GM13976 (cell line): Measurements from ENCODE around the gene PLPP3.

Source experiments
- DNase-seq: peaks from one replicate; pipeline ENCODE4 v3.0.0; 2012; ENCODE audit warnings: low spot score
- in situ Hi-C: fragments of 300-500 bp; cut with MboI; formaldehyde crosslinking; loops from one replicate; pipeline ENCODE4 v1.12.0; 2022; ENCODE audit warnings: low sequenced_read_pairs, mixed read lengths, inconsistent platforms; ENCODE audit not compliant: unreplicated experiment
- TF ChIP-seq, protein P1 (sequence below): IDR thresholded peaks from 2 replicates; pipeline ENCODE4 v1.5.1; 2012; ENCODE audit warnings: borderline replicate concordance, mild to moderate bottlenecking; ENCODE audit not compliant: insufficient read depth; ENCODE audit errors: extremely low read depth, missing control alignments, control extremely low read depth

Gene PLPP3

DNA sequence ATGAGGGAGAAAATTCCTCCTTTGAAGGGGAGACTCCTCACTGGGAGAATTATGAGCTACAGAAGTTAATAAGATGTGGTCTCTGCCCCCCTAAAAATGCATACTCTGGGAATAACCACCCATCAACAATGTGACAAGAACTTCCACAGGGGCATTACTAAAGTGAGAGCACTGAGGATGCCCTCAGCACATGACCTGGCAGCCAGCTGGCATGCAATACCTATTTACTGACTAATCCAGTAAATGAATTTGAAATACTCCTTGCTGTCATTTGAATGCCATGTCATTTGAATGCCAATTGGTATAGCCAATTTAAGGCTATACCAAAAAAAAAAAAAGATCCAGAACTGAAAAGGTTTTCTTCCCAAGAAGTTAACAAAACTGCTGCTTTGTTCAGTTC is 30.8 kb downstream of the PLPP3 start:
- TF ChIP-seq, protein P1, sequence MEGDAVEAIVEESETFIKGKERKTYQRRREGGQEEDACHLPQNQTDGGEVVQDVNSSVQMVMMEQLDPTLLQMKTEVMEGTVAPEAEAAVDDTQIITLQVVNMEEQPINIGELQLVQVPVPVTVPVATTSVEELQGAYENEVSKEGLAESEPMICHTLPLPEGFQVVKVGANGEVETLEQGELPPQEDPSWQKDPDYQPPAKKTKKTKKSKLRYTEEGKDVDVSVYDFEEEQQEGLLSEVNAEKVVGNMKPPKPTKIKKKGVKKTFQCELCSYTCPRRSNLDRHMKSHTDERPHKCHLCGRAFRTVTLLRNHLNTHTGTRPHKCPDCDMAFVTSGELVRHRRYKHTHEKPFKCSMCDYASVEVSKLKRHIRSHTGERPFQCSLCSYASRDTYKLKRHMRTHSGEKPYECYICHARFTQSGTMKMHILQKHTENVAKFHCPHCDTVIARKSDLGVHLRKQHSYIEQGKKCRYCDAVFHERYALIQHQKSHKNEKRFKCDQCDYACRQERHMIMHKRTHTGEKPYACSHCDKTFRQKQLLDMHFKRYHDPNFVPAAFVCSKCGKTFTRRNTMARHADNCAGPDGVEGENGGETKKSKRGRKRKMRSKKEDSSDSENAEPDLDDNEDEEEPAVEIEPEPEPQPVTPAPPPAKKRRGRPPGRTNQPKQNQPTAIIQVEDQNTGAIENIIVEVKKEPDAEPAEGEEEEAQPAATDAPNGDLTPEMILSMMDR = no peak
- no peak for DNase-seq
- in situ Hi-C loops = no loop called here

DNA sequence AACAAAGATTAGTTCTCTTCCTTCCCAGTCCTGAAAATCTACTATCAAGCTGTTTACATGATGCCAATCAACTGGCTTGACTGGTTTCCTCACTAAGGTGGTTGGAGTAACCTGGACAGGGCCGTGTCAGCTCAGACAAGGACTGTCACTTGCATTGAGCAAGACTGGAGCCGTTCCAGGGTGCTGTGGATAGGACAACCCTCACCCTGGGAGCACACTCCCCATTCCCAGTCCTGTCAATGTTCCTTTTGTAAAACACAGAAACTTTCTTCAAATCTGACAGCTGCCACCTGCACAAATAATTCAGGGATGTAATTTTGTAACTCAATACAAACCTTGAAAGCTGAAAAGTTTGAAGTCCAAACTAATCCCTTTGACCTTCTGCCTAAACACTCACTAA is 31.4 kb downstream of the PLPP3 start:
- TF ChIP-seq, protein P1 = no peak
- in situ Hi-C loops = no loop called here
- DNase-seq = no peak

DNA sequence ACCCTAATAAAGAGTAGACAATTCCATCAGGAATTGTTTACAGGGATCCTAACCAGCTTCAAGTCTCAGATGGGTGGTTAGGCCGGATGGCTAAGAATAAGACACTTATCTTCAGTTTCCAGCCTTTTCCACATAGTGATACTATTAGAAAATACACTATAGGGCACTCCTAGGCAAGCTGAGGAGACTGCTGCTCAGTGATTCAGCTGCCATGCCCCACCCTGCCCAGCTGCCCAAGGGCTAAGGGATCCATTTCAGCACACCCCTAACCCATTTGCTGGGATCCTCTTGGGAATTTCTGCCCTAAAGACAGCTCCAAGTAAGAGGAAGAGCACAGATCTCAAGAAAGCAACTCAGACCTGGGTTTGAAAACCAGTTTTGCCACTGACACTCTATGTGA is 31.9 kb downstream of the PLPP3 start:
- TF ChIP-seq, protein P1 = no peak
- in situ Hi-C loops = no loop called here
- DNase-seq = no peak

DNA sequence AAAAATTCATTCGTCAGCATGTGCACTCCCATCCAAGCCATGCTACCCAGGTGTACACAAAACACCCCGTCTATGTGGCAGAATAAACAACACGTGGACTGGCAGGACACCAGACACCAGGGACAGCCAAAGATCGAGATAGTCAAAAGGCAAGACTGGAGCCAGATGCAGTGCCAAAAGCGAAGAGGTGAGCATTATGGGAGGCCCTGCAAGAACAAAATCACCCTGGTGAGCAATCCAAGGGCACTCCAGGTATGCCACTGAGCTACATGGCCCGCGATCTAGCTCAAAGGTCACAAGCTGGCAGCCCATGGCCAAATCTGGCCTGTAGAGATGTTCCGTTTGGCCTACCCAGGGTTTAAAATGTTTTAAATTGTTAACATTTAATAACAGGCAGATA is 33.7 kb downstream of the PLPP3 start:
- no peak for DNase-seq
- in situ Hi-C loops = no loop called here
- TF ChIP-seq, protein P1 = no peak

DNA sequence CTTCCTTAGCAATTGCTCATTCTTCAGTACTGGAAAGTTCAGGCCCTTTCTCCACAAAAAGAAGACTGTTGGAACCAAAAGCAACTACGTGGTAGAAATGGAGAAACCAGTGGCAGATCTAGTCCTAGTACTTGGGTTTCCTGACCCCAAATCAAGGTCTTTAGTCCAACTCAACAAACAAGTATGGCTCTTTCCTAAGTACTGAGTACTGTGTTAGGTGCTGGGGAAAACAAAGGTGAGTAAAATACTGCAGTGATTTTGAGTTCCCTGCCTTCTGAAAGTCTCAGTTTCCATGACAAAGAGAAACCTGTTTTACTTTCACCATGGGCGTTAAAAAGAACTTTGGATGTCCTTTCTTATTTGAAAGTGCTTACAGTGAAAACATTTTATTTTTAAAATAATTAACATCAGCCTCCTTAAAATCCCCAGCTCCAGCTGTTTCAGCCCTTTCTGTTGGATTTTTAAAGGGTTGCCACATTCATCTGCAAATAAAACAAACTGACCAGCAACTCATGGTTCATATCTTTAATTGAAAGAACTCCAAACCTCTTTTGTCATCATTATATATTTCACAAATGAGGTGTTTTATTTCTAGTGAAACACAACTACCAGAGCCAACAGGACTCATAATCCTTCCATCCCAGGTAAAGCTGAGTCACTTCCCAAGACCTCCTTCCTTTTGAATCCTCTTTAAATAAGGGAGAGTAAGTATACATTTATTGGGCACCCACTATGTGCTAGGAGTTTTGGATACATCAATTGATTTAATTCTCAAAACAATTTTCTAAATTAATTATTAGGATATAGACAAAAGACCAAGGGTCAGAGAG is 35.4 kb downstream of the PLPP3 start:
- in situ Hi-C loops = no loop called here
- DNase-seq = no peak
- TF ChIP-seq, protein P1 = no peak

DNA sequence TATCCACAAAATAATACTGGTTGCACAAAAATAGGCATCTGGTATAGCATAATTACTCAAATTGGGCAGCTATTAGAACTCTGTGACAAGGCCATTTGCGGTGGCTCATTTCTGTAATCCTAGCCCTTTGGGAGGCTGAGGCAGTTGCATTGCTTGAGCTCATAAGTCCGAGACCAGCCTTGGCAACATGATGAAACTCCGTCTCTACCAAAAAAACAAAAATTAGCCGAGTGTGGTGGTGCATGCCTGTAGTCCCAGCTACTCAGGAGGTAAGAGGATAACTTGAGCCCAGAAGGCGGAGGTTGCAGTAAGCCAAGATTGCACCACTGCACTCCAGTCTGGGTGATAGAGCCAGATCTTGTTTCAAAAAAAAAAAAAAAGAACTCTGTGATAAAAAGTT is 36.7 kb downstream of the PLPP3 start:
- in situ Hi-C loops = no loop called here
- no peak for DNase-seq
- TF ChIP-seq, protein P1 = no peak

DNA sequence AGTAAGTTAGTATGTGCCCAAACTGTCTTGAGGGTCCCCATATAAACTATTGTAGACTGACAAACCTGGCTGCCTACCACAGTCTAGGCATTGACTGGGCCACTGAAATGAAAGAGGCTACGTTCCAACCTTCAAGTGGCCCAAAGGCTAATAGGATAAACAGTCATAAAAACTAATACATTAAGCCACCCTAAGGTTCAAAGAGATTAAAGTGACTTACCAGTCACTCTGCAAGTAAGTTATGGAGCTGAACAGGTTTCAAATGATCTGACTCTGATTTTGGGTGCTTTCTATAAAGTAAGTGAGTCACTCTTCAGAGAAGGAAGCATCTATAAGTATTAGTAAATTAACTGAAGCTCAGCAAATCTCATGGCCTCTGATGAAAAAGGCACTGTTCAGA is 38.0 kb downstream of the PLPP3 start:
- no peak for DNase-seq
- TF ChIP-seq, protein P1 = no peak
- in situ Hi-C loops = no loop called here
